Tibial nerve (tissue), 4 donors: ENCODE data around the gene MOB3A.

Experiments
- CTCF ChIP-seq, 5 experiments: fragments of 200-600 bp in 3 of 5; fragments of 450-650 bp in 2 of 5; sonication (generic) in 3 of 5; IDR thresholded peaks; one replicate each; pipeline ENCODE4 v1.5.1; 2016 to 2019; ENCODE audit warnings: antibody characterized with exemption in 5 of 5, mild to moderate bottlenecking in 3 of 5, moderate library complexity in 2 of 5
- EP300 ChIP-seq, 2 donors: sonication (generic); formaldehyde crosslinking; IDR thresholded peaks; one replicate each; pipeline ENCODE4 v1.6.1; 2017; ENCODE audit warnings: antibody characterized with exemption in 2 of 2, mild to moderate bottlenecking in 1 of 2

GRCh38 chr19:2126879-2127518 is 30.9 kb upstream of the MOB3A start:
- no peak for TF ChIP-seq EP300 (IDR thresholded peaks at IDR 0.05)
- no peak for TF ChIP-seq CTCF (IDR thresholded peaks at IDR 0.05)
